Suprapubic skin (tissue), 3 donors: Measurements from ENCODE around the gene KRT6C.

Experiments used
- CTCF ChIP-seq, 2 donors: fragments of 200-600 bp in 1 of 2; fragments of 450-650 bp in 1 of 2; sonication (generic) in 1 of 2; IDR thresholded peaks; one replicate each; pipeline ENCODE4 v1.5.1; 2016 to 2019; ENCODE audit warnings: antibody characterized with exemption in 2 of 2, mild to moderate bottlenecking in 1 of 2, moderate library complexity in 1 of 2
- POLR2AphosphoS5 ChIP-seq, 3 donors: sonication (generic); formaldehyde crosslinking; IDR thresholded peaks; one replicate each; pipeline ENCODE4 v1.6.1; 2017; ENCODE audit warnings: antibody characterized with exemption in 3 of 3

- TF ChIP-seq CTCF (IDR thresholded peaks at IDR 0.05) (no peak), POLR2AphosphoS5 (IDR thresholded peaks at IDR 0.05) (no peak)
Observed at GRCh38 chr12:52494100-52494499, 20.5 kb upstream of the KRT6C start.
